Measurements from ENCODE around the gene ZNF341.

The ZNF341 gene

DNA sequence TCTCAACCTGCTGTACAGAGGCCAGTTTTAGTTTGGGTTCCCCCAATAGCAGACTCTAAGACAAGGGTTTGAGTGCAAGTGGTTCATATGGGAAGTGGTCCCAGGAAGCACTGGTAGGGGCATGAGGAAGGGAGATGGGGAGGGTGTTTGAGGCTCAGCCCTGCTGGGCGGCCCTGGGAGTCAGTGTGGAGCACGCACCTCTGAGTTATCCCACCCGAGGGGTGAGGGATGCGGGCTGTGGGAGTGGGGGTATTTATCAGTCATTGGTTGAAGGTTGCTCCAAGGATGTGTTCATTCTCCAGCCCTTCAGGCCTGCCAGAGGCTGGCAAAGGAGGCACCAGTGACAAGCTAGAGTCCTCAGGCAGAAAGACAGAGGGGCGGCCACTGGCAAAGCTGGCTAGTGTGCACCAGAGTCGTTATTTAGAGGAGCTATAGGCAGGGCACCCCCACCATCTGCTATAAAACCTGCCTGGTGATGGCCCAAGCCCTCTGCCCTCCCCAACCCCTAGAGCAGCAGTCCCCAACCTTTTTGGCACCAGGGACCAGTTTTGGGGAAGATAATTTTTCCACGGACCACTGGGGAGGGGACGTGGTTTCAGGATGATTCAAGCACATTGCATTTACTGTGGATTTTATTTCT lies 28.2 kb upstream of the ZNF341 start:
- FAIRE-seq = no peak

- FAIRE-seq = no peak
Observed at GRCh38 chr20:33704197-33704924, 27.4 kb upstream of the ZNF341 start.

DNA sequence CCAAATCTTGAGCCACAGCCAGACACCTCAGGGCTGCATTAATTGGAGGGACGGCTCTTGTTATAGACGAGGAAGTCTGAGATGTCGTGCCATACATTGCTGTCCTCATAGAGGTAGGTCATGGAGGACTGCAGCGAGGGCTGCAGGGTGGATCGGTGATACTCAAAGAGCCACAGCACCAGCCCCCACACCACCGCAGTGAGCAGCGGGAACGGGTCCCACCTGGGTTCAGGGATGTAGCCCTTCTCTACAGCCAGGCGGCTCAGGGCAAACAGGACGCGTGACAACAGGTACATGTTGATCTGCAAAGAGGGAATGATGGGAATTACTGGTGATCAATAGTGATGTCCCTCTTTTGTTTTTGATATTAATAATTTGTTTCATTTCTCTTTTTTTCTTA lies 24.1 kb upstream of the ZNF341 start:
- FAIRE-seq = no peak

DNA sequence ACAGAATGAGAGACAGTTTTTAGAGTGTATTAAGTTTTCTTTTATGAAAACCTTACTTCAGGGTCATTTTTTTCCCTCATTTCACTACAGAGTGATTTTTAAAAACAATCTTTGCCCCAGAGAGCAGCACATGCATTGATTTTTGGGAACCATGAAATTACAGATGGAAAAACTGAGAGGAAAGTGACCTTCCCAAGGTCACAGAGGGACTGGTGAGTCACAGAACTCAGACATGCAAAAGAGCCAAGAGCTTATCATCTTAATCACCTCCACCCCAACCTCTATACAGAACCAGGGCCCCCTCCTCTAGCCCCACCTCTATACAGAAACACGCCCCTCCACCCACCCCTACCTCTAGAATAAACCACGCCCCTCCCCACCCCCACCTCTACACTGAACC lies 22.4 kb upstream of the ZNF341 start:
- FAIRE-seq = no peak

DNA sequence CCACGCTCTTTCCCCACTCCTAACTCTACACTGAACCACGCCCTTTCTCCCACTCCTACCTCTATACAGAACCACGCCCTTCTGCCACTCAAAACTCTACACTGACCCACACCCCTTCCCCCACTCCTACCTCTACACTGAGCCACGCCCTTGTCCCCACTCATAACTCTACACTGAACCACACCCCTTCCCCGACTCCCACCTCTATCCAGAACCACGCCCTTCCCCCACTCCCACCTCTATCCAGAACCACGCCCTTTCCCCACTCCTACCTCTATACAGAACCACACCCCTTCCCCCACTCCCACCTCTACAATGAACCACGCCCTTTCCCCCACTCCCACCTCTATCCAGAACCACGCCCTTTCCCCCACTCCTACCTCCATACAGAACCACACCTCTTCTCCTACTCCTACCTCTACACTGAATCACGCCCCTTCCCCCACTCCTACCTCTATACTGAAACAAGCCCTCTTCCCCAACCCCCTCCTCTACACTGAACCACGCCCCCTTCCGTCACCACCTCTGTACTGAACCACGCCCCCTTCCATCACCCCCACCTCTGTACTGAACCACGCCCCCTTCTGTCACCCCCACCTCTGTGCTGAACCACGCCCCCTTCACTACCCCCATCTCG lies 21.8 kb upstream of the ZNF341 start:
- FAIRE-seq = no peak

DNA sequence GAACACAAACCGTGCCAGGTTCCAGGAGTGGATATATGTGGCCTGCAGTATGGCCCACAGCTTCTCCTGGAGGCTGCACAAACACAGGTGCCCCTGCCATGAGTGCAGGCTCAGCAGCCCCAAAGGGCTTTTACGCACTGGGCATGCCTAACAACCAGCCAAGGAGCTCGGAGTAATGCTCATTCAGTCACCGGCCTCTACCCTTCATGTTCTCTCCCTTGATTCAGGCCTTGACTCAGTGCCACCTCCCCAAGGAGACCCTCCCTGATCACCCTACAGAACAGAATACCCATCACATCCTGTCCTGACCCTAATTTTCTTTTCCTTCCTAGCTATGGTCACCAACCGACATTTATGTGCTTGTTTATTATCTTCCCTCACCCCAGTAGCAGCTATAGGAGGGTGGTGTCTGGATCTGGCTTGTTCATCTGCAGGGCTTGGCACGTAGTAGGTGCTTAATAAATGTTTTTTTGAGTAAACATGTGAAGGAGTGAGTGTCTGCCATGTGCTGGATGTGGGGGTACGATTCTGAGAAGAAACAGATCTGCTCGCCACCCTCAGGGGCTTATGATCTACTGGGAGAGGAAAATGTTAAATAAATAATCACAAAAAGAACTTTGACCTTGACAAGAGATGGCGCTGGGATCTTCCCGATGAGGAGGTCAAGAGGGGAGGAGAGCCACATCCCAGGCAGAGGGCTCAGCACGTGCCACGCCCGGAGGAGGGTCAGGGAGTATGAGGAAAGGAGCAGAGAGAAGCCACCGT lies 20.9 kb upstream of the ZNF341 start:
- no peak for FAIRE-seq

GRCh38 chr20:33711446-33711738 lies 20.4 kb upstream of the ZNF341 start:
- no peak for FAIRE-seq

DNA sequence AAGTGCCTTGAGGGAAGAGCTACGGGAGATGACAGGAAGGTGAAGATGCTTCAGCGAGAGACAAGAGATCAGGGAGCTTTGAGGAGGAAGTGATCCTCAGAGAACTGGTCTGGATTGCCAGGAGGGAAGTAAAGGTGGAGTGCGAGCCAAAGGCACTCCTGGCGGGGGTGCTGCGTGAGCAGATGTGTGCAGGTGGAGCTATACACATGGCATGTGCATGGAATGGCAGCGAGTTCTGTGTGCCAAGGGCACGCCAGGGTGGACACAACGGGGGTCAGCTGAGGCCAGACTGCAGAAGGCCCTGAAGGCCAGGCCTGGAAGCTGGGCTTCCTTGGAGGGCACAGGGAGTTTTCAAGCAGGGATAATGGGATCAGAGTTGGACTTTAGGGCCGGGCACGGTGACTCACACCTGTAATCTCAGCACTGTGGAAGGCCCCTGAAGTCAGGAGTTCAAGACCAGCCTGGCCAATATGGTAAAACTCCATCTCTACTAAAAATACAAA lies 17.9 kb upstream of the ZNF341 start:
- FAIRE-seq = no peak

GRCh38 chr20:33716498-33716897 lies 15.3 kb upstream of the ZNF341 start:
- no peak for FAIRE-seq

- no peak for FAIRE-seq
Observed at GRCh38 chr20:33719277-33719988, 12.4 kb upstream of the ZNF341 start.

DNA sequence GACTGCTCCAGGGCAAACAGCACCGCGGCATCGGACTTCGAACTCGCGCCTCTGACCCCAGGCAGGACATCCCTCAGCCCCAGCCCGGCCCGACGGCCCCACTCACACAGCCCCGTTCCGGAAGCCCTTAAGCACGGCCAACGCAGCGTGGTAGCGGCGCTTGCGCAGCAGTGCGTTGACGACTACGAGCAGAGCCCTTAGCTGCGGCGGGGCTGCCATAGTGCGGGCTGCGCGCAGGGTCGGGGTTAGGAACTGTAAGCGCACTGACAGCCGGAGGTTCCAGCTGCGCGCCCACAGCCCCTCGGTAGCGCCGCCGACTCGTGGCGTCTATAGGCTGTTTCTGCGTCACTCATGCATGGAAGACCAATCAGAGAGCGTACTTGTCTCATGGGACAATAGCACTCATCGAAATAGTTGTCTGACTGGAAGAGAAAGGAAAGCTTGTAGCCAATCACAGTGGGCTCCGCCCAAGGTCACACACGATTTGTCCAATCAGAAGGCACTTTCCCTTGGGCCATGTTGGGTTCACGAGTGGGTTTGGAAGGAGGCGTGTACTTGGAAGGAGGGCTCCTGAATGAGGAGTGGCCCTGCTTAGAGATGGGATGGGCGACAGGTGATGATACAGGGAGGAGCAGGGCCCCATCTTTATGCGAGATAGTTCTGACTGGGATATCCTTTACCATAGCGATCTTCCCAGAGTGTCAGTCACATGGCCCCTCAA lies 11.6 kb upstream of the ZNF341 start, which contains the start of gene PXMP4:
Gene PXMP4, minus strand, starts transcription at position 322 of the 721 bp plus-strand sequence. Its CDS starts 103 bp downstream, at position 219.
- peak; percentile 99 for FAIRE-seq

DNA sequence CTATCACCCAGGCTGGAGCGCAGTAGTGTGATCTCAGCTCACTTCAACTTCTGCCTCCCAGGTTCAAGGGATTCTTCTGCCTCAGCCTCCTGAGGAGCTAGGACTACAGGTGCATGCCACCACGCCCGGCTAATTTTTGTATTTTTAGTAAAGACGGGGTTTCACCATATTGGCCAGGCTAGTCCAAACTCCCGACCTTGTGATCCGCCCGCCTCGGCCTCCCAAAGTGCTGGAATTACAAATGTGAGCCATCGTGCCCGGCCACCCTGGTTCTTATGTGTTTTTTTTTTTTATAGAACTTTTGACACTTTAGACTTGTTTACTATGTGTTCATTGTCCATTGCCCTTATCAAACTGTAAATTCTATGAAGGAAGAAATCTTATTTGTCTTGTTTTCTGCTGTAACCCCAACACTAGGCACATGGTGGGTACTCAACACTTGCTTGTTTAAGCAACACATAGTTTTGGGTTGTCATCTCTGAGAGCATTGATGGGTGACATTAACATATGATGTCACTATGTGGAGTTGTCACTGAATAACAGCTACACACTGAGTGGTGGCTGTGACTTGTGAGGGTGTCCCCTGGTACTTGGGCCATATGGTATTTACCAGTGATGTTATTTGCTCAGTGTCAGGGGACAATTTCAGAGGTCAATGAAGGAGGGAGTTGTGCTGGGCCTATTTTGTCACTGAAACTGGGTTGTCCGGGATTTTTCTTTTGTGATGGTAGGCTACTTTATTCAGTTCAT lies 10.2 kb upstream of the ZNF341 start:
- no peak for FAIRE-seq

DNA sequence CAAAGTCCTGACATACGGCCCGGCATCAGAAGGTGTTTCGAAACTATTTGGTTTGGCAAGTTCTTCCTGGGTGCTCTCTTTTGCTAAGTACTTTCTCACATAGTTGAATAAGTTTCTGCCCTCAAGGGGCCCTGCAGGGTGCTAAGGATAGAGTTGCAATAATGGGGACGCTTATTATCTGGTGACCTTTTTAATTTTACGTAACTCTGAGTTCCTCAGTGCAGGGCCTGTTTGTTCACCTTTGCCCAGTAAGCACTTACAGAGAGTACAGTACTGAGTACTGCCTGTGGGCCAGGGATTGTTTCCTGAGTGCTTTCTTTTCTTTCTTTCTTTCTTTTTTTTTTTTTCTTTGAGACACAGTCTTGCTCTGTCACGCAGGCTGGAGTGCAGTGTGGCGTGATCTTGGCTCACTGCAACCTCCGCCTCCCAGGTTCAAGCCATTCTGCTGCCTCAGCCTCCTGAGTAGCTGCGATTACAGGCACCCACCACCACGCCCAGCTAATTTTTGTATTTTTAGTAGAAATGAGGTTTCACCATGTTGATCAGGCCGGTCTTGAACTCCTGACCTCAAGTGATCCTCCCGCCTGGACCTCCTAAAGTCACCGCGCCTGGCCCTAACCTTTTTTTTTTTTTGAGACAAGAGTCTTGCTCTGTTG lies 7.2 kb upstream of the ZNF341 start:
- FAIRE-seq = no peak

- FAIRE-seq = no peak
Observed at GRCh38 chr20:33725607-33726264, 6.1 kb upstream of the ZNF341 start.

- FAIRE-seq = no peak
Observed at GRCh38 chr20:33727115-33727479, 4.7 kb upstream of the ZNF341 start.

GRCh38 chr20:33727806-33728205 lies 4.0 kb upstream of the ZNF341 start:
- no peak for FAIRE-seq

DNA sequence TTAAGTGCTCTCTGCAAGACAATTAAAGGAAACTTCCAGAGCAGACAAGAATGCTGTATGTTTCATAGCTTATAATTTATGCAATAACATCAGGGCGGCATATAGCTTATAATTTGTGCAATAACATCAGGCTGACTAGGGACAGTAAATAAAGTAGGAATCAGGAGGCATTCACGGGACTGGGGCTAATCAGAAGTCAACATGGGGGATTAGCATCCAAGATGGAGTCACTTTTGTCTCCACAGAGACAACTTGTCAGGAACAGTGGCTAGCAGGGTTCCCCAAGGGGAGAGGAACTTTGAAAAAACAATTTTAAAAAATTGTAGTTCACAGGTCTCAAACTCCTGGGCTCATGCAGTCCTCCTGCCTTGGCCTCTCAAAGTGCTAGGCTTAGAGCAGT lies 3.3 kb upstream of the ZNF341 start:
- FAIRE-seq = no peak

DNA sequence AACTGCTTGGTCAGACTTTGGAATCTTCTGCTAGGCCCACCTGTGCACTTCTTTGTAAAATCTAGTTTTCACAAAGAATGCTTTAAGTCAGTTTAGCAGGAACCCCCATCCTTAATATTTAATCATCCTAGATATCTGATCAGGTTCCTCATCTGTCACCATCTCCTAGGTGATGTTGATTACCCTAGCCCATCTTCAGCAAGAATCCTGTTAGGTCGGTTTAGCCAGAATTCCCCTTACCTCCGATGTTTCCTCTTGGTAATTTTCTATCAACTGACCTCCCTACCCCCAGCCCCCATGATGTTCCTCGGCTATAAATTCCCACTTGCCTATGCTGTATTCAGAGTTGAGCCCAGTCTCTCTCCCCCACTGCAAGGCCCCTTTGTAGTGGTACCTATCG lies 2.7 kb upstream of the ZNF341 start:
- FAIRE-seq = no peak

GRCh38 chr20:33730946-33731692 lies 677 bp upstream of the ZNF341 start:
- no peak for FAIRE-seq
